ENCODE data around the gene OLA1.

OLA1 gene

DNA sequence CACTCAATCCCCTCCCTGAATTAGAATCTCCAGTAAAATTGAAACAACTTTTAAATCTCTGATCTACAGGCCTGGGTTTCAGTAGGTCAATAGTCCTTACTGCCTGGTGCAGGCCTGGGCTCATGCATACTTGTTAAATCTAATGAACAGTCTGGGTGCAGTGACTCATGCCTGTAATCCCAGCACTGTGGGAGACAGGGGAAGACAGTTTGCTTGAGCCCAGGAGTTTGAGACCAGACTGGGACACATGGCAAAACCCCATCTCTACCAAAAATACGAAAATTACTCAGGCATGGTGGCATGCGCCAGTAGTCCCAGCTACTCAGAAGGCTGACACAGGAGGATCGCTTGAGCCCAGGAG is 188.5 kb downstream of the OLA1 start:
- no peak for DNase-seq

GRCh38 chr2:174059178-174059883 is 189.0 kb downstream of the OLA1 start:
- DNase-seq = no peak

DNA sequence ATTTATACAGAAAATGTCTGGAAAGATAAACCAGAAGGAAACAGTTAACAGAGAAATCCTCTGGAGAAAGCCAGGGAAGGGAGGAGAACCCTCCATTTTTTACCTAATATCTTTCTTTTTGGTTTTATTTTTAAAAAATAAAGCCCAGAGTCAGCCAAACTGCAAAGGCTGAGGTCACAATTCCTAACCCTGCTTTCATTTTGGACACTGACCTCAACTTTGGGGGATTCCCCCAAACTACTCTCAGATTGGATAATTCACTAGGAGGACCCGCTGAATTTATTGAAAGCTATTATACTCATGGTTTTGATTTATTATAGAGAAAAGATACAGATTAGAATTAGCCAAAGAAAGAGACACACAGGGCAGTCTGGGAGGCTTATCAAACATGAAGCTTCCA is 189.9 kb downstream of the OLA1 start:
- DNase-seq = no peak

DNA sequence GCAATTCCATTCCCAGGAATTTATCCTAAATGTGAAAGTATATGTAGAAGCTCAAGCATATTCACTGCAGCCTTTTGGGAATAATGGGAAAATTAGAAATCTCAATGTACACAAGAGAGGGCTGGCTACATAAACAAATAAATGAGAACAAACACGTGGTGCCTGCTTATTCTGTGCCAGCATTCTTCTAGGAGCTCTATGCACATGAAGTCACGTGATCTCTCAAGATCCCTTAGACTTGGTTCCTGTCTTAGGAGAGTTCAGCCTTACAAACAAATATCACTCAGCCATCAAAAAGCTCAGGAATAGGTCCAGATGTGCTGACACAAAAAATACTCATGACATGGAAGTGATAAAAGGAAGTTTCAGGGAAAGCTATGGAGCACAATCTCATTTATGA is 190.3 kb downstream of the OLA1 start:
- no peak for DNase-seq

GRCh38 chr2:174054926-174055325 is 193.4 kb downstream of the OLA1 start:
- DNase-seq = no peak

GRCh38 chr2:174053355-174054151 is 194.8 kb downstream of the OLA1 start:
- DNase-seq = no peak

- no peak for DNase-seq
These were observed 195.8 kb downstream of the OLA1 start for GRCh38 chr2:174052584-174052976.

GRCh38 chr2:174051741-174052583 is 196.4 kb downstream of the OLA1 start:
- no peak for DNase-seq

GRCh38 chr2:174051068-174051467 is 197.3 kb downstream of the OLA1 start:
- no peak for DNase-seq

- DNase-seq = no peak
These were observed 198.4 kb downstream of the OLA1 start for GRCh38 chr2:174049895-174050294.

DNA sequence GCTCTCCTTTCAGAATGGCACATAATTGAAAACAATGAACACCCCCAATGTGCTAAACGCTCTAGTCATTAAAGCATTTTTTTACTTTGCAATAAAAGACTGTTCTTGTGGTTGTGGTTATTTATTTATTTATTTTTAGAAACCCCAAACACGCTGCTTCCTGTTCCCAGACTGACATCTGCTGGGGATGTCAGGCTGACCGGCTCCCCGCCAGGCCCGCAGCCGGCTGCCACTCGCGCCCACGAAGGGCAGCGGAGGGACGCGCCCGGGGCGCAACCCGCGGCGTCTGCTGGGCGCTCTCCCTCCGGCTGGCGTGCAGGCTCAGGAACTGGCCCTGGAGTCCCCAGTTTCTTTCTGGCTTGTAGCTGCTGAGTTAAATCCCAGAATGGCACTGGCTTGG is 200.1 kb downstream of the OLA1 start:
- no peak for DNase-seq

GRCh38 chr2:174047746-174048145 is 200.6 kb downstream of the OLA1 start:
- DNase-seq = no peak

- DNase-seq = no peak
These were observed 202.2 kb downstream of the OLA1 start for GRCh38 chr2:174046172-174046571.

GRCh38 chr2:174044556-174044955 is 203.8 kb downstream of the OLA1 start:
- DNase-seq = no peak

- DNase-seq = no peak
These were observed 208.0 kb downstream of the OLA1 start for GRCh38 chr2:174040417-174040701.

DNA sequence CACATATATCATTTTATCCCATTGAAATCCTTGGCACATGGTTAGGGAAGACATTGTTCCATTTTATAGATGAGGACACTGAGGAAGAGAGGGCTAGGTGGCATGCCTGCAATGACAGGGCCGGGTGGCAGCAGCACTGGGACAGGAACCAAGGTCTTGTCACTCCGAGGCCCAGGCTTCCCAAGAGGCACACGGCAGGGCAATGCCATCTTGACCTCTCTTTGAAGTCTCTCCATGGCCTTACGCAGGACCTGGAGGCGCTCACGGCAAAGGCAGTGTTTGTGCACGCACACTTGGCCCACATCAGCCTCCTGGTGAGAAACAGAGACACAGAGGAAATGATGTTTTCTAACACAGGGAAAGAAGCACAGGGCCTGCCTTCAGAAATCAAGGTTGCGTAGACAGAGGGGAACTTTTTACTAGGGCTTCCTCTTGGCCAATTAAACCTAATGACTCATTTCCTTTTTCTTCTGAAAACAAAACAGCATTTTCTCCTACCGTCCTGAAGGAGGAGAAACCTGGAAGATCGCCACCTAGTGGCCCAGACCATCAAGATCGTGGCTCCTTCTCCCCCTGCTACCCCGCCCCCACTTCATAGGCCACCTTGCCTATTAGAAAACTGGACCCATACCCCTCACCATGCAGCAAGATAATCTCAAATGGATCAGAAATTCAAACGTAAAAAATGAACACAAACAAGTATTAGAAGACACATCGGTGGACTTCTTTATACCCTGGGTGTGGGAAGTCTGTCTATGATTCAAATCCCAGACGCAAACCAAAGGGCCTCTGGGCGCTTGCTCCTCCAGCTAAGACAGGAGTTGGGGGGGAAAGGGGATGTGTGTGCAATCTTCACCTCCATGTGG is 208.5 kb downstream of the OLA1 start:
- DNase-seq = peak; percentile 44

DNA sequence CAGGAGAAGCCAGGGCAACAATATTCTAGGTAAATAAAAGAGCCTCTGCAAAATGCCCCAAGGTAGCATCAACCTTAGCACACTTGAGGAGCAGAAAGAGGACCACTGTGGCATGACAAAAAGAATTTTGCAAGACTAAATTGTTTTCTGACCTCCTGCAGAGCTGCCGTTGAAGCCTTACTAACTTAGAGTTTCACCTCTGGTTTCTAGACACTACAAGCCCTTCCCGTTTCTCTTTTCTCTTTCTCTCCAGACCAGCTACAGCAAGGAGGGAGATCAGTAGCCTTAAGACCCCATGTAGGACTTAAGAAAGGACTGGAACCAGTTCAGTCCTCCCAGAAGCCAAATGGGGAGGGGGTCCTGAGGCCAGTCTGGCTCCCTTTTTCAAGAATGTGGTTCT is 209.9 kb downstream of the OLA1 start:
- no peak for DNase-seq

DNA sequence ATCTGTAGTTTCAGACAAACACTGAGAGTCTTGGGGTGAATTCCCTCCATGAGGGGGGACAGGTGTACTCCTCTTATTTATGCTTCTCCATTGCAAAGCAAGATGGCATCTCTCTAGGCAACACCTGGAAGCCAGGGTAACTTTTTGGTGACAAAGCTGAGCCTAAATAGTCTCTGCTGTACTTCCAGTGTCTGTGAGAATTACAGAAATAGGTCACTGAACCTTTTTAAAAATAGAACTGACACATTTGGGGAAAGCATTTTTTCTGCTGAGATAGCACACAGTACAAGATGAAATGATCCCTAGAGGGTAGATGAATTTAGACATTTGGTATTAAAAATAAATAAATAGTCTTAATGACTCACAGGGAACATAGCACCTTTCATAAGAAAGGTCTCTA is 211.5 kb downstream of the OLA1 start:
- DNase-seq = no peak

DNA sequence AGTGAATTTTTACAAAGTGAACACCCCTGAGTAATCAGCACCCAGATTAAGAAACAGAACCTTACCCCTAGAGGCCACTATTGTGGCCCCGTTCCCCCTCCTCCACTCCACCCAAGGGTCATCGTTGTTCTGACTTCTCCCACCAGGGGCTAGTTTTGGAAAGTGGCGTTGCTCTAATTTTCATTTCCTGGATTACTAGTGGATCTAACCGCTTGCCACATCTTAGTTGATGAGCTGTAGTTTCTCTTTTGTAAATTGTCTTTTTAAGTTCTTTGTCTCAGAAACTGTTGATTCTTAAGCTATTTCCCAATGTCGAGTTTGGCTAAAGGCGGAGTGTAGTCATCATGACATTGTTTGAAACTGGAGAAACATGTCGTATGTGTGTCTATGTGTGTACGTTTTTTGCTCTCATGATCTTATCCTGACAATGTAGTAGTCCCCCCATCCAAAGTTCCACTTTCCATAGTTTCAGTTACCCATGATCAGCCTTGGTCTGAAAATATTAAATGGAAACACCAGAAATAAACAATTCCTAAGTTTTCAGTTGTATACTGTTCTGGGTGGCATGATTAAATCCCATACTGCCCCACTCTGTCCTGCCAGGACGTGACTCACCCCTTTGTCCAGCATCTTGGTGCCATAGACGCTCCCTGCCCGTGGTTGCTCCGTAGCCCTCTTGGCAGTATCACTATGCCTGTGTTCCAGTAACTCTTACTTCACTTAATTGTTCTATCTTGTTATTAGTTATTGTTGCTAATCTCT is 212.2 kb downstream of the OLA1 start:
- DNase-seq = no peak

GRCh38 chr2:174035117-174035635 is 213.2 kb downstream of the OLA1 start:
- no peak for DNase-seq

- DNase-seq = no peak
These were observed 215.2 kb downstream of the OLA1 start for GRCh38 chr2:174033163-174033550.

GRCh38 chr2:174031226-174031625 is 217.1 kb downstream of the OLA1 start:
- DNase-seq = no peak

Measured in NCI-H1105 treated with DMSO at 0.1 percent for 48 hours (cell line).